Coronary artery (tissue), 2 donors: ENCODE measurements around the gene HMCN2.

Source experiments
- DNase-seq: peaks from one replicate; pipeline ENCODE4 v3.0.0-alpha.2; 2017; ENCODE audit warnings: low spot score
- H3K27ac ChIP-seq, 2 donors: fragments of 200-600 bp; sonication (generic); one replicate each; pipeline ENCODE4 v1.5.1; 2016 to 2019
- H3K4me3 ChIP-seq: fragments of 200-600 bp; sonication (generic); 2 replicates; pipeline ENCODE4 v1.5.1; 2016; ENCODE audit warnings: mild to moderate bottlenecking, moderate library complexity
- CTCF ChIP-seq: fragments of 200-600 bp; sonication (generic); IDR thresholded peaks from one replicate; pipeline ENCODE4 v1.5.1; 2019; ENCODE audit warnings: antibody characterized with exemption

HMCN2 gene

DNA sequence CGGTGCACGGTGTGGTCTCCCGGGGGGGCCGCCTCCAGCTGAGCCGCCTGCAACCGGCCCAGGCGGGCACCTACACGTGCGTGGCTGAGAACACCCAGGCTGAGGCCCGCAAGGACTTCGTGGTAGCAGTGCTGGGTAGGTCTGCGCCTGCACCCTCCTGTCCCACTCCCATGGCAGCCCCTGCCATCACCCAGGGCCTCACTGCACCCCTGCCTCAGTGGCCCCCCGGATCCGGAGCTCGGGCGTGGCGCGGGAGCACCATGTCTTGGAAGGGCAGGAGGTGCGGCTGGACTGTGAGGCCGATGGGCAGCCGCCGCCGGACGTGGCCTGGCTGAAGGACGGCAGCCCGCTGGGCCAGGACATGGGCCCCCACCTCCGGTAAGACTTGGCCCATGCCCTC, 125.4 kb downstream of the HMCN2 start:
- no peak for TF ChIP-seq CTCF
- no peak for DNase-seq
- Histone ChIP-seq H3K4me3 (no peak overlapping the region), H3K27ac (no peak overlapping the region)

DNA sequence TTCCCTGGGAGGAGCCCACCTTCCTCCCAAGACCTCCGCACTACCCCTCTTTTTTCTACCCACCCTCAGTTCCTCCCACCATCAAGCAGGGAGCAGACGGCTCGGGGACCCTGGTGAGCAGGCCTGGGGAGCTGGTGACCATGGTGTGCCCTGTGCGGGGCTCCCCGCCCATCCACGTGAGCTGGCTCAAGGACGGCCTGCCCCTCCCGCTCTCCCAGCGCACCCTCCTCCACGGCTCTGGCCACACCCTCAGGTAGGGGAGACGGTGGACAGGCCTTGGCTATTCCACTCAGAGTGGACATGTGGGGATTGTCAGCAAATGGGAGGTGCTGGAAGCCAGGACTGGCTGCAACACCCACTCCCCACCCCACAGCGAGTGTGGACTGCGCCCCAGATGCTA, 126.3 kb downstream of the HMCN2 start:
- no peak for DNase-seq
- no peak for TF ChIP-seq CTCF
- Histone ChIP-seq H3K4me3 (no peak overlapping the region), H3K27ac (no peak overlapping the region)

DNA sequence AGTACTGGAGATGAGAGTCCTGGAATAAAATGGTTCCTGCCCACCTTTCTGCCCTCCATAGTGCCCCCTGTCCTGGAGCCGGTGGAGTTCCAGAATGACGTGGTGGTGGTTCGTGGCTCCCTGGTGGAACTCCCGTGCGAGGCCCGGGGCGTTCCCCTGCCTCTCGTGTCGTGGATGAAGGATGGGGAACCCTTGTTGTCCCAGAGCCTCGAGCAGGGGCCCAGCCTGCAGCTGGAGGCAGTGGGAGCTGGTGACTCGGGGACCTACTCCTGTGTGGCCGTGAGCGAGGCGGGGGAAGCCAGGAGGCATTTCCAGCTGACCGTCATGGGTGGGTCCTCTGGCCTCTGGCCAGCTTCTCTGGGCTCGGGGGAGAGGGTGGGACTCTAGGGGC, 128.1 kb downstream of the HMCN2 start:
- no peak overlapping the region for H3K4me3 ChIP-seq

DNA sequence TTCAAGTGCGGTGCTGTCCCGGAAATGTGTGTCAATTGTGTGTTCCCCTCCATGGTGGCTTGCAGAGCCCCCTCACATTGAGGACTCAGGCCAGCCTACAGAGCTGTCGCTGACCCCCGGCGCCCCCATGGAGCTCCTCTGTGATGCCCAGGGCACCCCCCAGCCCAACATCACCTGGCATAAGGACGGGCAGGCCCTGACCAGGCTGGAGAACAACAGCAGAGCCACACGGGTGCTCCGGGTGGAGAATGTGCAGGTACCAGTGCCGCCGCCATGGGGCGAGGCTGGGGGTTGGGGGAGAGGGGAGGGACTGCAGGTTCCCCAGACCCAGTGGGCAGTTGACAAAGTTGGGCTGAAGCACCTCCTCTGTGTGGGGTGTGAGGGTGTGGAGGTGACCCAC, 128.8 kb downstream of the HMCN2 start:
- H3K27ac ChIP-seq: no peak overlapping the region
- TF ChIP-seq CTCF: no peak
- DNase-seq: no peak
- H3K4me3 ChIP-seq: no peak overlapping the region

More for the DNA sequence above, 128.1 kb downstream of the HMCN2 start:
- no peak overlapping the region for H3K27ac ChIP-seq
- no peak for TF ChIP-seq CTCF
- DNase-seq: no peak

GRCh38 chr9:130394814-130395470, 129.4 kb downstream of the HMCN2 start:
- Histone ChIP-seq H3K27ac (no peak overlapping the region), H3K4me3 (no peak overlapping the region)
- TF ChIP-seq CTCF: no peak
- DNase-seq: no peak

DNA sequence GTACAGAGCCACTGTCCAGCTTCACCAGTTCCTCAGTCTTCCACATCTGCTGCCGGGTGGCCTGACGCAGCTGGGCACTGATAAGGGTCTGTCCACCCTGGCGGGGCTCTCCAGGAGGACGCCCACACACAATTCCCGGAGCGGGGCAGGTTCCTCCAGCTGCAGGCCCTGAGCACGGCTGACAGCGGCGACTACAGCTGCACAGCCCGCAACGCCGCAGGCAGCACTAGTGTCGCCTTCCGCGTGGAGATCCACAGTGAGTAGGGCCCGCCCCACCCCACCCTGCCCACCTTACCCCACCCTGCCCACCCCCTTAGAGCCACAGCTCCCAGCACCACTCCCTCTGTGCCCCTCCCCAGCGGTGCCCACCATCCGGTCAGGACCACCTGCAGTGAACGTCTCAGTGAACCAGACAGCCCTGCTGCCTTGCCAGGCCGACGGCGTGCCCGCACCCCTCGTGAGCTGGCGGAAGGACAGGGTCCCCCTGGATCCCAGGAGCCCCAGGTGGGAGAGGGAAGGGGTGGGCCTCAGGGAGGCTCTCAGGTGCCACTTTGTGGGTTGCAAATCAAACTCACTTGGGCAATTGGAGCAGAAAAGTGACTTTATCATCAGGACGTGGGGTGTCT, 130.4 kb downstream of the HMCN2 start:
- DNase-seq: no peak
- Histone ChIP-seq H3K27ac (no peak overlapping the region), H3K4me3 (no peak overlapping the region)
- TF ChIP-seq CTCF: no peak

- Histone ChIP-seq H3K27ac (no peak overlapping the region), H3K4me3 (no peak overlapping the region)
- no peak for TF ChIP-seq CTCF
- DNase-seq: no peak
These were observed 131.0 kb downstream of the HMCN2 start for GRCh38 chr9:130396581-130396980.
